HepG2 (cell line): ENCODE results near the gene PEPD. TPM values are rescaled to one million over a fixed set of nuclear protein-coding genes. Genes with fewer than 3 reads are reported as not detected.
A peak's percentile ranks its signal among the peaks of the same experiment; 100 is the strongest.

Experiments used
- ATAC-seq: fragments of 200-7000 bp; cut with Tn5 transposase; 3 replicates; pipeline ENCODE4 v1.9.1; 2020; ENCODE audit warnings: mild to moderate bottlenecking, moderate library complexity
- BruUV-seq: library from RNA; stranded (reverse); fragments of 400-500 nt; replicated peaks from 2 replicates; lab custom pipeline; 2021; lab: Mats Ljungman, UMichigan
- CTCF ChIA-PET: fragments of 300-600 bp; formaldehyde crosslinking; extraction: SDS; loops from one replicate; lab custom pipeline; 2021; ENCODE audit warnings: low total read pairs, inconsistent platforms, low intra/inter-chr PET ratio; lab: Yijun Ruan, JAX
- POLR2A ChIA-PET: fragments of 350-600 bp; sonication (Branson Sonifier 250); formaldehyde crosslinking; loops from one replicate; lab custom pipeline; 2020; ENCODE audit warnings: antibody characterized with exemption, inconsistent platforms; lab: Yijun Ruan, JAX
- DNase-seq: peaks from one replicate; pipeline ENCODE4 v3.0.0-alpha.2; 2015; ENCODE audit warnings: low spot score
- FAIRE-seq: peaks from 3 replicates; lab custom pipeline; 2011; peaks lifted over from hg19 to GRCh38; lab: Jason Lieb, UNC
- H2AFZ ChIP-seq: one replicate; pipeline ENCODE4 v1.6.1; 2011; ENCODE audit warnings: low read length, inconsistent platforms
- H3K27ac ChIP-seq: fragments of 300-600 bp; 3 replicates; pipeline ENCODE4 v1.8.0; 2011; ENCODE audit warnings: mixed run types, mild to moderate bottlenecking, mixed read lengths, low read length, inconsistent platforms; ENCODE audit not compliant: insufficient read depth; ENCODE audit errors: extremely low read length
- H3K27me3 ChIP-seq, 2 experiments: fragments of 200-600 bp in 1 of 2; 2 replicates in 1 of 2; 3 replicates in 1 of 2; pipeline versions ENCODE4 v1.6.0 to v1.8.0; 2011; ENCODE audit warnings: low read length in 2 of 2, mild to moderate bottlenecking in 2 of 2, moderate library complexity in 2 of 2, inconsistent platforms in 1 of 2; ENCODE audit not compliant: insufficient read depth in 2 of 2, control insufficient read depth in 1 of 2
- H3K36me3 ChIP-seq, 2 experiments: fragments of 200-600 bp in 1 of 2; replicated peaks in 1 of 2; 2 replicates in 1 of 2; 3 replicates in 1 of 2; pipeline versions ENCODE4 v1.5.1 to v1.8.0; 2011; ENCODE audit warnings: low read length in 2 of 2, inconsistent platforms in 1 of 2; ENCODE audit not compliant: insufficient read depth in 2 of 2, control insufficient read depth in 1 of 2
- H3K4me1 ChIP-seq: 2 replicates; pipeline ENCODE4 v1.5.1; 2012; ENCODE audit warnings: low read length, inconsistent platforms; ENCODE audit not compliant: insufficient read depth
- H3K4me2 ChIP-seq: 2 replicates; pipeline ENCODE4 v1.6.0; 2011; ENCODE audit warnings: low read depth, low read length, inconsistent platforms
- H3K4me3 ChIP-seq, 3 experiments: fragments of 200-600 bp in 1 of 3; sonication (generic), shearing (Covaris generic) in 1 of 3; replicated peaks in 1 of 3; 2 replicates each; pipeline ENCODE4 v1.5.1; 2011 to 2016; ENCODE audit warnings: low read length in 3 of 3, inconsistent platforms in 2 of 3, low read depth in 2 of 3, mild to moderate bottlenecking in 2 of 3, control low read depth in 1 of 3, mixed read lengths in 1 of 3; ENCODE audit not compliant: insufficient read depth in 1 of 3
- H3K79me2 ChIP-seq: one replicate; pipeline ENCODE4 v1.6.1; 2011; ENCODE audit warnings: low read length, inconsistent platforms; ENCODE audit not compliant: insufficient read depth
- H3K9ac ChIP-seq: 2 replicates; pipeline ENCODE4 v1.6.0; 2011; ENCODE audit warnings: mild to moderate bottlenecking, low read depth, low read length, inconsistent platforms; ENCODE audit not compliant: insufficient read depth
- H3K9me3 ChIP-seq: 2 replicates; pipeline ENCODE4 v1.5.1; 2012; ENCODE audit warnings: mild to moderate bottlenecking, low read length
- H4K20me1 ChIP-seq: 2 replicates; pipeline ENCODE4 v1.6.0; 2011; ENCODE audit warnings: inconsistent platforms, mild to moderate bottlenecking, low read length, moderate library complexity; ENCODE audit not compliant: insufficient read depth
- NFE2L2 ChIP-seq: fragments of 150-350 bp; IDR thresholded peaks from 2 replicates; pipeline ENCODE4 v1.6.1; 2014; ENCODE audit warnings: low read length
- TBL1XR1 ChIP-seq: fragments of 150-350 bp; IDR thresholded peaks from 2 replicates; pipeline ENCODE4 v1.6.1; 2014; ENCODE audit warnings: borderline replicate concordance, low read length; ENCODE audit not compliant: partially characterized antibody
- TBX3 ChIP-seq: fragments of 450-650 bp; IDR thresholded peaks from 2 replicates; pipeline ENCODE4 v1.6.1; 2017; ENCODE audit warnings: antibody characterized with exemption, mild to moderate bottlenecking, inconsistent platforms, borderline replicate concordance
- ZNF263 ChIP-seq: sonication (generic); formaldehyde crosslinking; IDR thresholded peaks from 2 replicates; pipeline ENCODE4 v1.4.0; 2020; ENCODE audit warnings: missing genetic modification reagents
- WGBS: methylation state at CpG from one replicate; pipeline ENCODE4 v1.1.6; 2017; ENCODE audit warnings: low lambda C conversion rate; 5-methylcytosine and 5-hydroxymethylcytosine counted together
- in situ Hi-C: cut with HindIII; loops from 2 replicates; pipeline ENCODE4 v1.10.0; 2017; ENCODE audit warnings: low pct_unique_long_range_greater_than_20kb; ENCODE audit not compliant: extremely low pct_ligation_motif_present
- intact Hi-C: fragments of 100-400 bp; cut with micrococcal nuclease; formaldehyde crosslinking; loops from one replicate; pipeline ENCODE4 v1.10.0; 2022; ENCODE audit not compliant: unreplicated experiment
- polyA plus RNA-seq, 8 experiments: library from polyadenylated mRNA; depleted of rRNA in 3 of 8; stranded (reverse) in 7 of 8; unstranded in 1 of 8; fragments of >200 nt; fragmentation: Illumina TruSeq in 4 of 8; extraction: Trizol in 4 of 8; gene quantifications; 2 replicates each; pipeline versions ENCODE4 v1.2.1 to v1.2.3, GENCODE V29; 2011 to 2016; ENCODE audit warnings: low read depth in 4 of 8, missing spikeins in 1 of 8, mixed read lengths in 1 of 8; ENCODE audit not compliant: insufficient read depth in 1 of 8
- total RNA-seq, 5 experiments: library from RNA; depleted of rRNA; stranded (reverse); fragments of >200 nt; fragmentation: Illumina TruSeq; extraction: Trizol; gene quantifications; 2 replicates each; pipeline ENCODE4 v1.2.3, GENCODE V29; 2016; ENCODE audit warnings: low read depth in 1 of 5
- TF ChIP-seq, protein P1 (sequence below): sonication (generic); formaldehyde crosslinking; conservative IDR thresholded peaks from 2 replicates; pipeline ENCODE4 v1.8.0; 2022; ENCODE audit warnings: missing genetic modification reagents
- TF ChIP-seq, protein P2 (sequence below): sonication (generic); formaldehyde crosslinking; IDR thresholded peaks from 2 replicates; pipeline ENCODE4 v1.5.1; 2020; ENCODE audit warnings: mild to moderate bottlenecking, moderate library complexity, missing genetic modification reagents

PEPD gene
- total and polyA plus RNA-seq, 2 of the 13 experiments (the other 11 are each of a cell fraction or from before 2014, with no cell fraction given) = 60.7 to 75.1 TPM

DNA sequence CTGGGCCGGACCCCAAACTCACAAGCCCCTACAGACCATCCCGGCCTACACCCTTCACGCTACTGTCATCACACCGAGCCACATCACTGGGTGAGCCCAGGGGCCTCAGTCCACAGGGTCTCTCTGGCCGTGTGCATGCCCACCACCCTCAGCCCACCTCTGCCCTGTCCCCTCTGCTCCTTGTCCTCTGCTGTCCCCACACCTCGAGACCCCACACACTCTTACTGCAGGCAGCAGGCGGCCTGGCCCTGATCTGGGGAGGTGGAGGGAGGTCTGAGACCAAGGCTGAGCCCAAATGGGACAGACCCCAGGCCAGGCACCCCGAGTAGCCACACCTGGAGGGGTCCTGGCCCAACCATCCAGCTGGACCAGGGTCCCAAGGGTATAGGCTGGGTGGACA lies 35.2 kb downstream of the PEPD start:
- ChIA-PET CTCF (no interaction called here), POLR2A (no interaction called here)
- H3K36me3 ChIP-seq = peaks cover 0 to 3% of the 10 kb centered on the region in 2 experiments; a peak in 3 of 5 replicates
- H3K27me3 ChIP-seq = no peaks in the 10 kb centered on the region
- H3K79me2 ChIP-seq = no peaks in the 10 kb centered on the region
- no peak for ATAC-seq
- no peak overlapping the region for H3K4me3 ChIP-seq
- FAIRE-seq = no peak
- H3K9ac ChIP-seq = no peak overlapping the region
- no peak overlapping the region for H2AFZ ChIP-seq
- H3K9me3 ChIP-seq = no peaks in the 10 kb centered on the region
- intact Hi-C loops (no loop called here), in situ Hi-C loops (no loop called here)
- H3K27ac ChIP-seq = no peak overlapping the region
- H3K4me2 ChIP-seq = no peak overlapping the region
- TF ChIP-seq, protein P1, sequence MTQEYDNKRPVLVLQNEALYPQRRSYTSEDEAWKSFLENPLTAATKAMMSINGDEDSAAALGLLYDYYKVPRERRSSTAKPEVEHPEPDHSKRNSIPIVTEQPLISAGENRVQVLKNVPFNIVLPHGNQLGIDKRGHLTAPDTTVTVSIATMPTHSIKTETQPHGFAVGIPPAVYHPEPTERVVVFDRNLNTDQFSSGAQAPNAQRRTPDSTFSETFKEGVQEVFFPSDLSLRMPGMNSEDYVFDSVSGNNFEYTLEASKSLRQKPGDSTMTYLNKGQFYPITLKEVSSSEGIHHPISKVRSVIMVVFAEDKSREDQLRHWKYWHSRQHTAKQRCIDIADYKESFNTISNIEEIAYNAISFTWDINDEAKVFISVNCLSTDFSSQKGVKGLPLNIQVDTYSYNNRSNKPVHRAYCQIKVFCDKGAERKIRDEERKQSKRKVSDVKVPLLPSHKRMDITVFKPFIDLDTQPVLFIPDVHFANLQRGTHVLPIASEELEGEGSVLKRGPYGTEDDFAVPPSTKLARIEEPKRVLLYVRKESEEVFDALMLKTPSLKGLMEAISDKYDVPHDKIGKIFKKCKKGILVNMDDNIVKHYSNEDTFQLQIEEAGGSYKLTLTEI (CRISPR knock-in tag) = no peak
- TF ChIP-seq ZNF263 (CRISPR knock-in tag) (no peak), TBL1XR1 (no peak)
- DNase-seq = no peak
- WGBS = 92% methylated on average over 6 of the region's 8 CpGs
- H4K20me1 ChIP-seq = no peaks in the 10 kb centered on the region
- BruUV-seq = no TSS peak
- no peaks in the 10 kb centered on the region for H3K4me1 ChIP-seq

DNA sequence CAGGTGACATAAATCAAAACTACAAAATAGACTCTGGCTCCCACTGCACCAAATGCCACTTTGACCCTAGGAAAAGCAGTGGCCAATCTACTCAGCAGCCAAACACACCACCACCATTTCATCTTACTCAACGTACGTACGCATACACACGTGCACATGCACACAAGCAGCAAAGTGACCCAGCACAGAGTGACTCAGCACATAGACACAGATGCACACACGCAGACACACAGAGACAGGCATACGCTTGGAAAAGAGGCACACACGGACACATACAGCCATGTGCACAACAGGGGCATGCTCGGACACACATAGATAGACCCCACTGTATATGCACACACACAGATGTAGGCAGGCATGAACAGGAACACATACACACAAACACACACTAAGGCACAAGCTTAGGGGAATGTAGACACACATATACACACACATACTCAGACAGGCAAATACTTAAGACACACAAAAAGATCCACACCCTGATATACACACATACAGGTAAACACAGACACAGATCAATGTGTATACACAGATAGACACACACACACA lies 37.3 kb downstream of the PEPD start:
- no peak overlapping the region for H3K27ac ChIP-seq
- CTCF ChIA-PET = no interaction called here
- no peak overlapping the region for H3K4me3 ChIP-seq
- H3K27me3 ChIP-seq = no peaks in the 10 kb centered on the region
- no peaks in the 10 kb centered on the region for H3K4me1 ChIP-seq
- H3K9me3 ChIP-seq = no peaks in the 10 kb centered on the region
- H3K36me3 ChIP-seq = peaks cover 0 to 3% of the 10 kb centered on the region in 2 experiments; a peak in 3 of 5 replicates
- POLR2A ChIA-PET = no interaction called here
- in situ Hi-C loops = no loop called here
- intact Hi-C loops = no loop called here
- H3K79me2 ChIP-seq = no peaks in the 10 kb centered on the region
- DNase-seq = no peak
- BruUV-seq = no TSS peak
- no peak overlapping the region for H3K4me2 ChIP-seq
- peak; percentile 36; the same call in 1 of the 2 replicates for TF ChIP-seq NFE2L2
- TF ChIP-seq, protein P2, sequence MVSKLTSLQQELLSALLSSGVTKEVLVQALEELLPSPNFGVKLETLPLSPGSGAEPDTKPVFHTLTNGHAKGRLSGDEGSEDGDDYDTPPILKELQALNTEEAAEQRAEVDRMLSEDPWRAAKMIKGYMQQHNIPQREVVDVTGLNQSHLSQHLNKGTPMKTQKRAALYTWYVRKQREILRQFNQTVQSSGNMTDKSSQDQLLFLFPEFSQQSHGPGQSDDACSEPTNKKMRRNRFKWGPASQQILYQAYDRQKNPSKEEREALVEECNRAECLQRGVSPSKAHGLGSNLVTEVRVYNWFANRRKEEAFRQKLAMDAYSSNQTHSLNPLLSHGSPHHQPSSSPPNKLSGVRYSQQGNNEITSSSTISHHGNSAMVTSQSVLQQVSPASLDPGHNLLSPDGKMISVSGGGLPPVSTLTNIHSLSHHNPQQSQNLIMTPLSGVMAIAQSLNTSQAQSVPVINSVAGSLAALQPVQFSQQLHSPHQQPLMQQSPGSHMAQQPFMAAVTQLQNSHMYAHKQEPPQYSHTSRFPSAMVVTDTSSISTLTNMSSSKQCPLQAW (CRISPR knock-in tag) = no peak
- no peak for TF ChIP-seq TBX3
- H3K9ac ChIP-seq = no peak overlapping the region
- H4K20me1 ChIP-seq = no peaks in the 10 kb centered on the region
- ATAC-seq = no peak
- WGBS = 98% methylated on average over 8 of the region's 8 CpGs
- no peak for FAIRE-seq
- H2AFZ ChIP-seq = no peak overlapping the region
